H1 (cell line): ENCODE data around the gene MRPS18B. TPM values are rescaled to one million over a fixed set of nuclear protein-coding genes. Genes with fewer than 3 reads are reported as not detected.

Experiments
- ASH2L ChIP-seq: fragments of 200-600, 300-600 bp; sonication (generic); IDR thresholded peaks from one replicate; pipeline ENCODE4 v1.7.1; 2017; ENCODE audit warnings: low read length
- CEBPB ChIP-seq: IDR thresholded peaks from 2 replicates; pipeline ENCODE4 v1.6.1; 2012; ENCODE audit warnings: low read depth, low read length
- CHD2 ChIP-seq: IDR thresholded peaks from 2 replicates; pipeline ENCODE4 v1.6.1; 2012; ENCODE audit warnings: low read length, improper control_type of control experiment
- HDAC6 ChIP-seq: IDR thresholded peaks from one replicate; pipeline ENCODE4 v1.7.1; 2012; ENCODE audit warnings: low read depth, mild to moderate bottlenecking, inconsistent platforms, low read length, moderate library complexity
- KDM5A ChIP-seq: fragments of 200-600 bp; IDR thresholded peaks from 2 replicates; pipeline ENCODE4 v1.7.1; 2012; ENCODE audit warnings: mild to moderate bottlenecking, low read length, inconsistent platforms, mixed read lengths
- POLR2A ChIP-seq, 2 experiments: IDR thresholded peaks; 1 replicate in 1 of 2; 2 replicates in 1 of 2; pipeline ENCODE4 v1.6.1; 2011; ENCODE audit warnings: low read depth in 2 of 2, low read length in 2 of 2, mild to moderate bottlenecking in 2 of 2; ENCODE audit errors: control extremely low read depth in 1 of 2
- POU5F1 ChIP-seq: IDR thresholded peaks from 2 replicates; pipeline ENCODE4 v1.6.1; 2011; ENCODE audit warnings: low read depth, mild to moderate bottlenecking, low read length, moderate library complexity
- RBBP5 ChIP-seq: IDR thresholded peaks from 2 replicates; pipeline ENCODE4 v1.7.1; 2012; ENCODE audit warnings: low read depth, mild to moderate bottlenecking, inconsistent platforms, low read length, moderate library complexity, borderline replicate concordance
- SIX5 ChIP-seq: IDR thresholded peaks from 2 replicates; pipeline ENCODE4 v1.6.1; 2011; ENCODE audit warnings: mild to moderate bottlenecking, low read depth, low read length
- SP2 ChIP-seq: IDR thresholded peaks from 2 replicates; pipeline ENCODE4 v1.6.1; 2012; ENCODE audit warnings: mild to moderate bottlenecking, low read length, inconsistent platforms
- TEAD4 ChIP-seq: IDR thresholded peaks from 2 replicates; pipeline ENCODE4 v1.6.1; 2012; ENCODE audit warnings: low read depth, low read length, inconsistent platforms, mixed read lengths
- polyA plus RNA-seq, 7 experiments: library from polyadenylated mRNA; depleted of rRNA in 3 of 7; stranded (reverse) in 5 of 7; unstranded in 2 of 7; fragments of >200 nt in 5 of 7; fragments of 200-250 nt in 2 of 7; gene quantifications; 1 replicate in 5 of 7; 2 replicates in 1 of 7; 4 replicates in 1 of 7; pipeline versions ENCODE4 v1.2.1 to v1.2.3, GENCODE V29; 2011 to 2013; ENCODE audit warnings: missing spikeins in 2 of 7, mixed read lengths in 2 of 7
- total RNA-seq: library from RNA; stranded (reverse); fragmentation: NEBNext Ultra II Directional; extraction: Animal tissue kit (Norgen Biotek cat#: 25700); gene quantifications from 2 replicates; pipeline ENCODE4 v1.2.1, GENCODE V29; 2021
- TF ChIP-seq, protein P1 (sequence below): fragments of 300-600 bp; sonication (generic); IDR thresholded peaks from 2 replicates; pipeline ENCODE4 v1.7.1; 2012; ENCODE audit warnings: low read length, moderate library complexity, mild to moderate bottlenecking, inconsistent platforms; ENCODE audit not compliant: insufficient replicate concordance
- TF ChIP-seq, protein P2 (sequence below): IDR thresholded peaks from 2 replicates; pipeline ENCODE4 v1.6.1; 2012; ENCODE audit warnings: inconsistent platforms

The MRPS18B gene
- total and polyA plus RNA-seq, 2 of the 8 experiments (the other 6 are each of a cell fraction or from before 2014, with no cell fraction given) = 57.8 to 83.3 TPM

DNA sequence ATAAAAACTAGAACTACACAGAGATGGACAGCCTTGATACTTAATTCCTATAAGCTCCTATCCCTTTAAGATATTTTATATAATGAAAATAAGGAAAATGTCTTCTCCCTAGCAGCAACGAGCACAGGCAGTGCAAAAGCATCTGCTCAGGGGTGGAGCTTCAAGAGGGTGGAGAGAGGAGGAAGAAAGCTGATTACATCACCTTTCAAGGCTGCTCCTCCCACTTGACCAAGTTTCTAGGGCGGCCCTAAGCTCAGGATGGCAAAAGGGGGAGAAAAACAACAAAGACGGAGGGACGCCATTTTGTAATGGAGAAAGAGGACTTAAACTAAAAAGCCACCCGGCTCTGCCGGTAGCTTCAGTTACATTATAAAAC, 2.8 kb upstream of the MRPS18B start (continued):
- TF ChIP-seq, protein P1, sequence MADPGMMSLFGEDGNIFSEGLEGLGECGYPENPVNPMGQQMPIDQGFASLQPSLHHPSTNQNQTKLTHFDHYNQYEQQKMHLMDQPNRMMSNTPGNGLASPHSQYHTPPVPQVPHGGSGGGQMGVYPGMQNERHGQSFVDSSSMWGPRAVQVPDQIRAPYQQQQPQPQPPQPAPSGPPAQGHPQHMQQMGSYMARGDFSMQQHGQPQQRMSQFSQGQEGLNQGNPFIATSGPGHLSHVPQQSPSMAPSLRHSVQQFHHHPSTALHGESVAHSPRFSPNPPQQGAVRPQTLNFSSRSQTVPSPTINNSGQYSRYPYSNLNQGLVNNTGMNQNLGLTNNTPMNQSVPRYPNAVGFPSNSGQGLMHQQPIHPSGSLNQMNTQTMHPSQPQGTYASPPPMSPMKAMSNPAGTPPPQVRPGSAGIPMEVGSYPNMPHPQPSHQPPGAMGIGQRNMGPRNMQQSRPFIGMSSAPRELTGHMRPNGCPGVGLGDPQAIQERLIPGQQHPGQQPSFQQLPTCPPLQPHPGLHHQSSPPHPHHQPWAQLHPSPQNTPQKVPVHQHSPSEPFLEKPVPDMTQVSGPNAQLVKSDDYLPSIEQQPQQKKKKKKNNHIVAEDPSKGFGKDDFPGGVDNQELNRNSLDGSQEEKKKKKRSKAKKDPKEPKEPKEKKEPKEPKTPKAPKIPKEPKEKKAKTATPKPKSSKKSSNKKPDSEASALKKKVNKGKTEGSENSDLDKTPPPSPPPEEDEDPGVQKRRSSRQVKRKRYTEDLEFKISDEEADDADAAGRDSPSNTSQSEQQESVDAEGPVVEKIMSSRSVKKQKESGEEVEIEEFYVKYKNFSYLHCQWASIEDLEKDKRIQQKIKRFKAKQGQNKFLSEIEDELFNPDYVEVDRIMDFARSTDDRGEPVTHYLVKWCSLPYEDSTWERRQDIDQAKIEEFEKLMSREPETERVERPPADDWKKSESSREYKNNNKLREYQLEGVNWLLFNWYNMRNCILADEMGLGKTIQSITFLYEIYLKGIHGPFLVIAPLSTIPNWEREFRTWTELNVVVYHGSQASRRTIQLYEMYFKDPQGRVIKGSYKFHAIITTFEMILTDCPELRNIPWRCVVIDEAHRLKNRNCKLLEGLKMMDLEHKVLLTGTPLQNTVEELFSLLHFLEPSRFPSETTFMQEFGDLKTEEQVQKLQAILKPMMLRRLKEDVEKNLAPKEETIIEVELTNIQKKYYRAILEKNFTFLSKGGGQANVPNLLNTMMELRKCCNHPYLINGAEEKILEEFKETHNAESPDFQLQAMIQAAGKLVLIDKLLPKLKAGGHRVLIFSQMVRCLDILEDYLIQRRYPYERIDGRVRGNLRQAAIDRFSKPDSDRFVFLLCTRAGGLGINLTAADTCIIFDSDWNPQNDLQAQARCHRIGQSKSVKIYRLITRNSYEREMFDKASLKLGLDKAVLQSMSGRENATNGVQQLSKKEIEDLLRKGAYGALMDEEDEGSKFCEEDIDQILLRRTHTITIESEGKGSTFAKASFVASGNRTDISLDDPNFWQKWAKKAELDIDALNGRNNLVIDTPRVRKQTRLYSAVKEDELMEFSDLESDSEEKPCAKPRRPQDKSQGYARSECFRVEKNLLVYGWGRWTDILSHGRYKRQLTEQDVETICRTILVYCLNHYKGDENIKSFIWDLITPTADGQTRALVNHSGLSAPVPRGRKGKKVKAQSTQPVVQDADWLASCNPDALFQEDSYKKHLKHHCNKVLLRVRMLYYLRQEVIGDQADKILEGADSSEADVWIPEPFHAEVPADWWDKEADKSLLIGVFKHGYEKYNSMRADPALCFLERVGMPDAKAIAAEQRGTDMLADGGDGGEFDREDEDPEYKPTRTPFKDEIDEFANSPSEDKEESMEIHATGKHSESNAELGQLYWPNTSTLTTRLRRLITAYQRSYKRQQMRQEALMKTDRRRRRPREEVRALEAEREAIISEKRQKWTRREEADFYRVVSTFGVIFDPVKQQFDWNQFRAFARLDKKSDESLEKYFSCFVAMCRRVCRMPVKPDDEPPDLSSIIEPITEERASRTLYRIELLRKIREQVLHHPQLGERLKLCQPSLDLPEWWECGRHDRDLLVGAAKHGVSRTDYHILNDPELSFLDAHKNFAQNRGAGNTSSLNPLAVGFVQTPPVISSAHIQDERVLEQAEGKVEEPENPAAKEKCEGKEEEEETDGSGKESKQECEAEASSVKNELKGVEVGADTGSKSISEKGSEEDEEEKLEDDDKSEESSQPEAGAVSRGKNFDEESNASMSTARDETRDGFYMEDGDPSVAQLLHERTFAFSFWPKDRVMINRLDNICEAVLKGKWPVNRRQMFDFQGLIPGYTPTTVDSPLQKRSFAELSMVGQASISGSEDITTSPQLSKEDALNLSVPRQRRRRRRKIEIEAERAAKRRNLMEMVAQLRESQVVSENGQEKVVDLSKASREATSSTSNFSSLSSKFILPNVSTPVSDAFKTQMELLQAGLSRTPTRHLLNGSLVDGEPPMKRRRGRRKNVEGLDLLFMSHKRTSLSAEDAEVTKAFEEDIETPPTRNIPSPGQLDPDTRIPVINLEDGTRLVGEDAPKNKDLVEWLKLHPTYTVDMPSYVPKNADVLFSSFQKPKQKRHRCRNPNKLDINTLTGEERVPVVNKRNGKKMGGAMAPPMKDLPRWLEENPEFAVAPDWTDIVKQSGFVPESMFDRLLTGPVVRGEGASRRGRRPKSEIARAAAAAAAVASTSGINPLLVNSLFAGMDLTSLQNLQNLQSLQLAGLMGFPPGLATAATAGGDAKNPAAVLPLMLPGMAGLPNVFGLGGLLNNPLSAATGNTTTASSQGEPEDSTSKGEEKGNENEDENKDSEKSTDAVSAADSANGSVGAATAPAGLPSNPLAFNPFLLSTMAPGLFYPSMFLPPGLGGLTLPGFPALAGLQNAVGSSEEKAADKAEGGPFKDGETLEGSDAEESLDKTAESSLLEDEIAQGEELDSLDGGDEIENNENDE = peak; percentile 84
- TF ChIP-seq TEAD4 (no peak), RBBP5 (no peak), SIX5 (no peak), CHD2 (peak; percentile 5; the same call in 1 of the 2 replicates), POU5F1 (no peak), ASH2L (no peak), CEBPB (peak; percentile 89), KDM5A (no peak), POLR2A (IDR thresholded peaks at IDR 0.05; ENCODE audit: control extremely low read depth in 1 of 2, low read depth in 2 of 2, low read length in 2 of 2) (peak; percentile 23 to 55; a peak in 2 of 3 replicates), HDAC6 (no peak), SP2 (no peak)
- TF ChIP-seq, protein P2, sequence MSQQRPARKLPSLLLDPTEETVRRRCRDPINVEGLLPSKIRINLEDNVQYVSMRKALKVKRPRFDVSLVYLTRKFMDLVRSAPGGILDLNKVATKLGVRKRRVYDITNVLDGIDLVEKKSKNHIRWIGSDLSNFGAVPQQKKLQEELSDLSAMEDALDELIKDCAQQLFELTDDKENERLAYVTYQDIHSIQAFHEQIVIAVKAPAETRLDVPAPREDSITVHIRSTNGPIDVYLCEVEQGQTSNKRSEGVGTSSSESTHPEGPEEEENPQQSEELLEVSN = no peak
